OCI-M1 (cell line): Measurements from ENCODE around the gene GHITM.

Experiments used
- DNase-seq: peaks from one replicate; lab custom pipeline; 2025; lab: John Stamatoyannopoulos, UW

The GHITM gene

GRCh38 chr10:84200537-84201243, 61.4 kb downstream of the GHITM start:
- DNase-seq, result peak; percentile 71

GRCh38 chr10:84201244-84201606, 61.9 kb downstream of the GHITM start:
- DNase-seq, result peak; percentile 61

GRCh38 chr10:84201682-84202081, 62.4 kb downstream of the GHITM start:
- DNase-seq, result no peak

GRCh38 chr10:84202349-84202748, 63.0 kb downstream of the GHITM start:
- no peak for DNase-seq
